Measurements from ENCODE around the gene CLOCK. TPM values are rescaled to one million over a fixed set of nuclear protein-coding genes. Genes with fewer than 3 reads are reported as not detected.

Gene CLOCK
- total and polyA plus RNA-seq, 2 experiments from 2014 or later, result 9.6 to 29.3 TPM

DNA sequence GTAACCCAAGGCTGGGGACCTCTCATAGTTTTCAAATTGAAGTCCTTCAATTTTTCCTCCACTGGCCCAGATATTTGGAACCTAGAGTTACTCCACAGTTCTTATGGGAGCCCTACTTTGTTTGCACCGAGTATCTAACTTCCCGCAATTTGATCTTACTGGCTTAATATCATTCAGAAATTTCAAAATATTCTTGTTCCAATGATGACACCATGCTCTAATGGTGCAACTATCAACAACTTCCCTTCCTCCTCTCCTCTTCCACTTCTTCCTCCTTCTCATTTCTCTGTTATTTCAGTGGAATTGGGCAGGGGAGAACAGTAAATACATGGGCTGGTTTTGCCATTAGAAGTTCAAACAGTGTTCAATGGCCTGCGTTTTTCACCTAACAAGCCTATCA, 25.1 kb upstream of the CLOCK start:
- Histone ChIP-seq H2AFZ (no peak overlapping the region), H3K79me2 (no peaks in the 10 kb centered on the region), H3K4me1 (ENCODE audit: insufficient read depth) (no peaks in the 10 kb centered on the region), H3K9me2 (replicated peaks; ENCODE audit: insufficient read depth) (no peaks in the 10 kb centered on the region), H4K20me1 (ENCODE audit: insufficient read depth, poor library complexity, severe bottlenecking) (no peaks in the 10 kb centered on the region), H3K36me3 (replicated peaks; ENCODE audit: insufficient read depth, low read depth) (no peaks in the 10 kb centered on the region), H3K27me3 (no peaks in the 10 kb centered on the region), H3K9me3 (ENCODE audit: low read depth) (no peaks in the 10 kb centered on the region), H3K4me3 (no peak overlapping the region), H3K4me2 (no peak overlapping the region), H3K27ac (no peak overlapping the region)
- TF ChIP-seq EZH2phosphoT487 (IDR thresholded peaks at IDR 0.05; ENCODE audit: low read depth, severe bottlenecking, unreplicated experiment) (no peak), EZH2 (IDR thresholded peaks at IDR 0.05; ENCODE audit: borderline replicate concordance) (no peak)
- TF ChIP-seq, protein P1, sequence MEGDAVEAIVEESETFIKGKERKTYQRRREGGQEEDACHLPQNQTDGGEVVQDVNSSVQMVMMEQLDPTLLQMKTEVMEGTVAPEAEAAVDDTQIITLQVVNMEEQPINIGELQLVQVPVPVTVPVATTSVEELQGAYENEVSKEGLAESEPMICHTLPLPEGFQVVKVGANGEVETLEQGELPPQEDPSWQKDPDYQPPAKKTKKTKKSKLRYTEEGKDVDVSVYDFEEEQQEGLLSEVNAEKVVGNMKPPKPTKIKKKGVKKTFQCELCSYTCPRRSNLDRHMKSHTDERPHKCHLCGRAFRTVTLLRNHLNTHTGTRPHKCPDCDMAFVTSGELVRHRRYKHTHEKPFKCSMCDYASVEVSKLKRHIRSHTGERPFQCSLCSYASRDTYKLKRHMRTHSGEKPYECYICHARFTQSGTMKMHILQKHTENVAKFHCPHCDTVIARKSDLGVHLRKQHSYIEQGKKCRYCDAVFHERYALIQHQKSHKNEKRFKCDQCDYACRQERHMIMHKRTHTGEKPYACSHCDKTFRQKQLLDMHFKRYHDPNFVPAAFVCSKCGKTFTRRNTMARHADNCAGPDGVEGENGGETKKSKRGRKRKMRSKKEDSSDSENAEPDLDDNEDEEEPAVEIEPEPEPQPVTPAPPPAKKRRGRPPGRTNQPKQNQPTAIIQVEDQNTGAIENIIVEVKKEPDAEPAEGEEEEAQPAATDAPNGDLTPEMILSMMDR (IDR thresholded peaks at IDR 0.05; ENCODE audit: poor library complexity), result no peak
- no peak for DNase-seq (ENCODE audit: low spot score)
- WGBS (ENCODE audit: low lambda C conversion rate, missing lambda C conversion rate), result 84% methylated on average over 3 of the region's 3 CpGs

DNA sequence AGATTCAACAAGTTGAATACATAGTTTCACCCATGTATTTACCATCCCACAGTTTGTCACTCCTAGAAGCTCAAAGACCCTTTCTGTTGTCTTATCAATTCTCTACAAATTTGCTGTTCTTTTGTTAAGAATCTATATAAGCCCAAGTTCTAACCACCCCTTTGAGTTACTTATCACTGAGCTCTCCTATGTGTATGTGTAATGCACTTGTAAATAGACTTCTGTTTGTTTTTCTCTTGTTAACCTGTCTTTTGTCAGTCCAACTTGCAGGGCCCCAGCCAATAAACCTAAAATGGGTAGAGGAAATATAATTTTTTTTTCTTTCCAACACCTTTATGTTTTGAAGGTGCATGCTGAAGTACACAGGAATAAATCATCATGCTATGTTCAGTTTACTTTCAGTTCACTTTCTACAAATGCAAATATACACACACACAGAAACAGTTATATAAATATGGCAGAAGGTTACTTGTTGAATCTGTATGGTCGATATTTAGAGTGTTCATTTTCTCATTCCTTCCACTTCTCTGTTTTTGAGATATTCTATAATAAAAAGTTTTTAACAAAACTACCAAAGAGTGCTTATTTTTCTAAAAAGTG, 22.3 kb upstream of the CLOCK start:
- Histone ChIP-seq H3K4me3 (no peak overlapping the region), H3K27ac (no peak overlapping the region), H3K9me3 (ENCODE audit: low read depth) (no peaks in the 10 kb centered on the region), H4K20me1 (ENCODE audit: insufficient read depth, poor library complexity, severe bottlenecking) (no peaks in the 10 kb centered on the region), H3K4me1 (ENCODE audit: insufficient read depth) (no peaks in the 10 kb centered on the region), H3K36me3 (replicated peaks; ENCODE audit: insufficient read depth, low read depth) (no peaks in the 10 kb centered on the region), H2AFZ (no peak overlapping the region), H3K79me2 (no peaks in the 10 kb centered on the region), H3K27me3 (no peaks in the 10 kb centered on the region), H3K4me2 (no peak overlapping the region), H3K9me2 (replicated peaks; ENCODE audit: insufficient read depth) (no peaks in the 10 kb centered on the region)
- DNase-seq (ENCODE audit: low spot score), result no peak
- TF ChIP-seq, protein P1 (IDR thresholded peaks at IDR 0.05; ENCODE audit: poor library complexity), result no peak
- TF ChIP-seq EZH2phosphoT487 (IDR thresholded peaks at IDR 0.05; ENCODE audit: low read depth, severe bottlenecking, unreplicated experiment), result no peak
- no peak for TF ChIP-seq EZH2 (IDR thresholded peaks at IDR 0.05; ENCODE audit: borderline replicate concordance)
- WGBS (ENCODE audit: low lambda C conversion rate, missing lambda C conversion rate), result 85% methylated on average over 1 of the region's 1 CpG

DNA sequence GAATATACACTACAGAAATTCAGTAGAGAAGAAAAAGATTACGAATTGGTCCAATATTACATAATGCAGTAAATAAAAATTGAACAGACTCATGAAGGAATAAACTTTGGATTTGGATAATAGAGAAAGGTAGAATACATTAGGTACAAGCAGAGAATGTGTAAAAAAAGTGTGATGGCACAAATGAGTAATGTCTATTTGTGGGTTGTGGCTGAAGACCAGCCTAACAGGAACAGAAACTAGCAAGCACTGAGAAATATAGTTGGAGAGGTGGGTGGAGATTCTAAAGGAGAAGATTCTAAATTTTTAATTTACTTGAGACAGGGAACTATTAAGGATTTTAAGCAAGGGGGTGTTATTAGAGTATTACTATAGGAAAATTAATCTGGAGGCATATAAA, 15.2 kb upstream of the CLOCK start:
- Histone ChIP-seq H3K4me2 (no peak overlapping the region), H3K9me3 (ENCODE audit: low read depth) (no peaks in the 10 kb centered on the region), H3K79me2 (no peaks in the 10 kb centered on the region), H3K4me1 (ENCODE audit: insufficient read depth) (no peaks in the 10 kb centered on the region), H2AFZ (no peak overlapping the region), H3K27me3 (peaks cover 9% of the 10 kb centered on the region), H3K36me3 (replicated peaks; ENCODE audit: insufficient read depth, low read depth) (no peaks in the 10 kb centered on the region), H3K4me3 (no peak overlapping the region), H4K20me1 (ENCODE audit: insufficient read depth, poor library complexity, severe bottlenecking) (no peaks in the 10 kb centered on the region), H3K9me2 (replicated peaks; ENCODE audit: insufficient read depth) (no peaks in the 10 kb centered on the region), H3K27ac (no peak overlapping the region)
- TF ChIP-seq, protein P1 (IDR thresholded peaks at IDR 0.05; ENCODE audit: poor library complexity), result no peak
- TF ChIP-seq EZH2 (IDR thresholded peaks at IDR 0.05; ENCODE audit: borderline replicate concordance) (no peak), EZH2phosphoT487 (IDR thresholded peaks at IDR 0.05; ENCODE audit: low read depth, severe bottlenecking, unreplicated experiment) (no peak)
- DNase-seq (ENCODE audit: low spot score), result no peak
- WGBS (ENCODE audit: low lambda C conversion rate, missing lambda C conversion rate), result 100% methylated on average over 1 of the region's 1 CpG
